ENCODE measurements around the gene PHF13.
"Not testable (repeated sequence)": the region's sequence is repeated elsewhere in the genome, so short reads cannot be mapped to it uniquely, and the experiment has no call there.

DNA sequence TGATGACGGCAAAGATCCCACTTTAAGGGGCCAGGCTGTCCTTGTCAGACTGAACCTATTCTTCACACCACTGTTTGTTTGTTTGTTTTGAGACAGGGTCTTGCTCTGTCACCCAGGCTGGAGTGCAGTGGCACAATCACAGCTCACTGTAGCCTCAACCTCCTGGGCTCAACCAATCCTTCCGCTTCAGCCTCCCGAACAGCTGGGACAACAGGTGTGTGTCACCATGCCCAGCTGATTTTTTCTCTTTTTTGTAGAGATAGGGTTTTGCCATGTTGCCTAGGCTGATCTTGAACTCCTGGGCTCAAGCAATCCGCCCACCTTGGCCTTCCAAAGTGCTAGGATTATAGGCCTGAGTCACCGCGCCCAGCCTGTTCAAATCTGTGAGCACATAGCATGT is 23.2 kb downstream of the PHF13 start:
- TF ChIP-seq, protein P1, sequence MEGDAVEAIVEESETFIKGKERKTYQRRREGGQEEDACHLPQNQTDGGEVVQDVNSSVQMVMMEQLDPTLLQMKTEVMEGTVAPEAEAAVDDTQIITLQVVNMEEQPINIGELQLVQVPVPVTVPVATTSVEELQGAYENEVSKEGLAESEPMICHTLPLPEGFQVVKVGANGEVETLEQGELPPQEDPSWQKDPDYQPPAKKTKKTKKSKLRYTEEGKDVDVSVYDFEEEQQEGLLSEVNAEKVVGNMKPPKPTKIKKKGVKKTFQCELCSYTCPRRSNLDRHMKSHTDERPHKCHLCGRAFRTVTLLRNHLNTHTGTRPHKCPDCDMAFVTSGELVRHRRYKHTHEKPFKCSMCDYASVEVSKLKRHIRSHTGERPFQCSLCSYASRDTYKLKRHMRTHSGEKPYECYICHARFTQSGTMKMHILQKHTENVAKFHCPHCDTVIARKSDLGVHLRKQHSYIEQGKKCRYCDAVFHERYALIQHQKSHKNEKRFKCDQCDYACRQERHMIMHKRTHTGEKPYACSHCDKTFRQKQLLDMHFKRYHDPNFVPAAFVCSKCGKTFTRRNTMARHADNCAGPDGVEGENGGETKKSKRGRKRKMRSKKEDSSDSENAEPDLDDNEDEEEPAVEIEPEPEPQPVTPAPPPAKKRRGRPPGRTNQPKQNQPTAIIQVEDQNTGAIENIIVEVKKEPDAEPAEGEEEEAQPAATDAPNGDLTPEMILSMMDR (IDR thresholded peaks at IDR 0.05) = not testable (repeated sequence)
- TF ChIP-seq EP300 (IDR thresholded peaks at IDR 0.05) = not testable (repeated sequence)
